GM18517 (cell line): ENCODE measurements around the gene RNF8.
"Not testable (repeated sequence)": the region's sequence is repeated elsewhere in the genome, so short reads cannot be mapped to it uniquely, and the experiment has no call there.

Experiments used
- ATAC-seq: cut with Tn5 transposase; IDR thresholded peaks from one replicate; pipeline ENCODE4 v1.9.1; 2021; ENCODE audit warnings: mild to moderate bottlenecking, moderate library complexity; ENCODE audit not compliant: unreplicated experiment

The RNF8 gene

DNA sequence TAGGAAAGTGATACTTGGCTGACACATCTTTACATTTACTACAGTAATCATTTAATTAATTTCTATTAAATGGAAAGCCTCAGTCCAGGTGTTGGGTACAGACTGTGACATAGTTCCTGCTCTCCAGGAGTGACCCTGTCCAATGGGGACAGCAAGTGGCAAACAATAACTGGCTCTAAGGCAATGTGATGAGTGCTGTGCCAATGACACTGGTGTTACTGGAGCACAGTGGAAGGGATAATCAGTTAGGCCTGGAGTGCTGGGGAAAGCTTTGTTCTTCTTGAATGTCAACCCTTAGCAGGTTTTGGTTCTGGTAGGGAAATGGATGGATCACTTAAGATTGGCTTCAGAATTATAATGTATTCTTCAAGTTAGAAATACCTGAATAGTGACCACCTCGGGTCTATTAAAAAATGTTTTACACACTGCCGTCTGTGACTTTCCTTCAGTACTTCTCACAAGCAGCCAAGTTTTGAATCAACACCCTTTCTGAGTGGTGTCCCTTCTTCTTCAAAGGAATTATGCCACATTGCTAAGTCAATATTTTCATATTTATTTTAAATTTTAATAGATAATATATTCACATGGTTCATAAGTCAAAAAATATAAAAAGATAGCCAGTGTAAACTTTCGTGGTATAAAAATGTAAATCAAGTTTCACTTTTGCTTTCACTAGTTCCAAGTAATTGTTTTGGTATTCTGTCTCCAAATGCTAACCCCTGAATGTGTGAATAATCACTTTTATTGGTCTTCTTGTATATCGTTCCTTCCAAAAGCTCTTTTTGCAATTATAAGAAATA lies 88.8 kb downstream of the RNF8 start:
- no peak for ATAC-seq

DNA sequence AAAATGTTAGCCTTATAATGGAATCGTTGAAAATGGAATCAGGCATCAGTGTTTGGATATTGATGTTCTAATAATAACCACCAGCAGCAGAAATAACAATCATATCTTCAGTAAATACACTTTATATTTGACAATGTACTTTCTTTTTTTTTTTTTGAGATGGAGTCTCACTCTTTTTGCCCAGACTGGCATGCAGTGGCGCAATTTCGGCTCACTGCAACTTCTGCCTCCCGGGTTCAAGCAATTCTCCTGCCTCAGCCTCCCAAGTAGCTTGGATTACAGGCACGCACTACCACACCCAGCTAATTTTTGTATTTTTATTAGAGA lies 89.4 kb downstream of the RNF8 start:
- ATAC-seq = not testable (repeated sequence)
